Tibial nerve (tissue), 3 donors: ENCODE results near the gene KLHL18.

Experiments
- CTCF ChIP-seq, 5 experiments: fragments of 200-600 bp in 3 of 5; fragments of 450-650 bp in 2 of 5; sonication (generic) in 3 of 5; IDR thresholded peaks; one replicate each; pipeline ENCODE4 v1.5.1; 2016 to 2019; ENCODE audit warnings: antibody characterized with exemption in 5 of 5, mild to moderate bottlenecking in 3 of 5, moderate library complexity in 2 of 5
- POLR2A ChIP-seq, 2 donors: fragments of 450-650 bp; IDR thresholded peaks; one replicate each; pipeline ENCODE4 v1.6.1; 2017; ENCODE audit warnings: antibody characterized with exemption in 2 of 2, mild to moderate bottlenecking in 2 of 2, moderate library complexity in 2 of 2

GRCh38 chr3:47379411-47379899 is 96.7 kb downstream of the KLHL18 start:
- TF ChIP-seq CTCF (IDR thresholded peaks at IDR 0.05): no peak
- TF ChIP-seq POLR2A (IDR thresholded peaks at IDR 0.05): no peak
